ENCODE results near the gene TRAPPC2L.

GRCh38 chr16:88904676-88905365, 47.9 kb downstream of the TRAPPC2L start:
- TF ChIP-seq CTCF (IDR thresholded peaks at IDR 0.05), result no peak
- no peak for TF ChIP-seq ZFX (IDR thresholded peaks at IDR 0.05; ENCODE audit: borderline replicate concordance)

Data from 22Rv1 (cell line).